Epithelial cell of proximal tubule (primary cell): ENCODE measurements around the gene PLXNA1. TPM values are rescaled to one million over a fixed set of nuclear protein-coding genes. Genes with fewer than 3 reads are reported as not detected.

Experiments used
- DNase-seq: peaks from one replicate; pipeline ENCODE4 v3.0.0-alpha.2; 2011; ENCODE audit warnings: low read depth
- H3K4me3 ChIP-seq: 2 replicates; pipeline ENCODE4 v1.5.1; 2011; ENCODE audit warnings: low read depth, mild to moderate bottlenecking, low read length
- CTCF ChIP-seq: conservative IDR thresholded peaks from 2 replicates; pipeline ENCODE4 v1.5.1; 2012; ENCODE audit warnings: low read depth, mild to moderate bottlenecking, low read length
- total RNA-seq: library from RNA; depleted of rRNA; stranded (reverse); fragments of >200 nt; gene quantifications from 2 replicates; pipeline ENCODE4 v1.2.3, GENCODE V29; 2015

PLXNA1 gene
- total RNA-seq, 1 donor from 2014 or later: 35.5 TPM

GRCh38 chr3:127013758-127014535, 31.0 kb downstream of the PLXNA1 start:
- no peak overlapping the region for H3K4me3 ChIP-seq
- DNase-seq: no peak
- no peak for TF ChIP-seq CTCF

- no peak for DNase-seq
- H3K4me3 ChIP-seq: no peak overlapping the region
- TF ChIP-seq CTCF: no peak
These were observed 31.8 kb downstream of the PLXNA1 start for GRCh38 chr3:127014536-127015281.

GRCh38 chr3:127015282-127016042, 32.5 kb downstream of the PLXNA1 start:
- H3K4me3 ChIP-seq: no peak overlapping the region
- TF ChIP-seq CTCF: no peak
- DNase-seq: no peak

GRCh38 chr3:127016043-127016343, 33.1 kb downstream of the PLXNA1 start:
- DNase-seq: no peak
- TF ChIP-seq CTCF: no peak
- H3K4me3 ChIP-seq: no peak overlapping the region

- no peak for DNase-seq
- no peak overlapping the region for H3K4me3 ChIP-seq
- TF ChIP-seq CTCF: no peak
These were observed 33.5 kb downstream of the PLXNA1 start for GRCh38 chr3:127016461-127016860.

GRCh38 chr3:127017229-127017628, 34.3 kb downstream of the PLXNA1 start:
- TF ChIP-seq CTCF: no peak
- H3K4me3 ChIP-seq: no peak overlapping the region
- no peak for DNase-seq
